ENCODE results near the gene PAGE3. TPM values are rescaled to one million over a fixed set of nuclear protein-coding genes. Genes with fewer than 3 reads are reported as not detected.

Gene PAGE3
- total RNA-seq, 1 experiment from 2014 or later = not detected

GRCh38 chrX:55312655-55313054 is 47.9 kb upstream of the PAGE3 start:
- Histone ChIP-seq H3K36me3 (ENCODE audit: control insufficient read depth in 1 of 2, insufficient read depth in 2 of 2, low read length in 2 of 2) (no peaks in the 10 kb centered on the region), H3K4me3 (replicated peaks in 1 of 2; ENCODE audit: low read depth in 1 of 2, low read length in 2 of 2) (no peak overlapping the region), H3K9ac (ENCODE audit: low read length) (no peak overlapping the region), H3K27ac (ENCODE audit: low read depth, low read length) (no peak overlapping the region), H3K79me2 (ENCODE audit: insufficient read depth, low read length) (no peaks in the 10 kb centered on the region), H2AFZ (ENCODE audit: low read depth, low read length, poor library complexity, severe bottlenecking) (no peak overlapping the region), H3K9me3 (ENCODE audit: control insufficient read depth in 1 of 2, insufficient read depth in 1 of 2, low read depth in 1 of 2, low read length in 2 of 2) (no peaks in the 10 kb centered on the region), H3K4me1 (ENCODE audit: control insufficient read depth in 1 of 2, insufficient read depth in 2 of 2, low read length in 2 of 2) (no peaks in the 10 kb centered on the region), H3K9me2 (ENCODE audit: insufficient read depth) (no peaks in the 10 kb centered on the region), H3K4me2 (ENCODE audit: low read length) (no peak overlapping the region), H3K27me3 (ENCODE audit: insufficient read depth, low read length) (no peaks in the 10 kb centered on the region), H4K20me1 (ENCODE audit: insufficient read depth) (no peaks in the 10 kb centered on the region)
- ChIA-PET RAD21 (ENCODE audit: low non-redundant PET in 1 of 2, low total read pairs in 2 of 2, uncharacterized antibody in 2 of 2, unreplicated experiment in 2 of 2) (no interaction called here), POLR2A (no interaction called here), CTCF (no interaction called here)
- DNase-seq (ENCODE audit: low read depth, low spot score) = no peak
- TF ChIP-seq TCF7L2 (IDR thresholded peaks at IDR 0.05; ENCODE audit: borderline replicate concordance, extremely low read depth, insufficient read depth, insufficient read length) (no peak), FOSL1 (IDR thresholded peaks at IDR 0.05; ENCODE audit: low read depth) (no peak), MAX (IDR thresholded peaks at IDR 0.05) (no peak), YY1 (IDR thresholded peaks at IDR 0.05; ENCODE audit: extremely low read depth, insufficient replicate concordance, low read depth, low read length) (no peak), JUND (IDR thresholded peaks at IDR 0.05) (no peak), RAD21 (IDR thresholded peaks at IDR 0.05; ENCODE audit: low read depth) (no peak), ELF1 (IDR thresholded peaks at IDR 0.05; ENCODE audit: borderline replicate concordance, low read depth) (no peak), SRF (IDR thresholded peaks at IDR 0.05; ENCODE audit: low read depth) (no peak), ZFX (IDR thresholded peaks at IDR 0.05) (no peak), ATF3 (IDR thresholded peaks at IDR 0.05) (no peak), EGR1 (IDR thresholded peaks at IDR 0.05; ENCODE audit: low read depth) (no peak), EZH2phosphoT487 (IDR thresholded peaks at IDR 0.05; ENCODE audit: borderline replicate concordance) (no peak), CBX3 (IDR thresholded peaks at IDR 0.05; ENCODE audit: low read depth) (no peak), SIN3A (IDR thresholded peaks at IDR 0.05; ENCODE audit: low read depth) (no peak), ZNF274 (IDR thresholded peaks at IDR 0.05; ENCODE audit: low read depth, low read length) (no peak), SP1 (IDR thresholded peaks at IDR 0.05; ENCODE audit: low read depth) (no peak), EZH2 (IDR thresholded peaks at IDR 0.05) (no peak)
- TF ChIP-seq, protein P1, sequence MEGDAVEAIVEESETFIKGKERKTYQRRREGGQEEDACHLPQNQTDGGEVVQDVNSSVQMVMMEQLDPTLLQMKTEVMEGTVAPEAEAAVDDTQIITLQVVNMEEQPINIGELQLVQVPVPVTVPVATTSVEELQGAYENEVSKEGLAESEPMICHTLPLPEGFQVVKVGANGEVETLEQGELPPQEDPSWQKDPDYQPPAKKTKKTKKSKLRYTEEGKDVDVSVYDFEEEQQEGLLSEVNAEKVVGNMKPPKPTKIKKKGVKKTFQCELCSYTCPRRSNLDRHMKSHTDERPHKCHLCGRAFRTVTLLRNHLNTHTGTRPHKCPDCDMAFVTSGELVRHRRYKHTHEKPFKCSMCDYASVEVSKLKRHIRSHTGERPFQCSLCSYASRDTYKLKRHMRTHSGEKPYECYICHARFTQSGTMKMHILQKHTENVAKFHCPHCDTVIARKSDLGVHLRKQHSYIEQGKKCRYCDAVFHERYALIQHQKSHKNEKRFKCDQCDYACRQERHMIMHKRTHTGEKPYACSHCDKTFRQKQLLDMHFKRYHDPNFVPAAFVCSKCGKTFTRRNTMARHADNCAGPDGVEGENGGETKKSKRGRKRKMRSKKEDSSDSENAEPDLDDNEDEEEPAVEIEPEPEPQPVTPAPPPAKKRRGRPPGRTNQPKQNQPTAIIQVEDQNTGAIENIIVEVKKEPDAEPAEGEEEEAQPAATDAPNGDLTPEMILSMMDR (IDR thresholded peaks at IDR 0.05 in 2 of 3, conservative IDR thresholded peaks at IDR 0.05 in 1 of 3; ENCODE audit: borderline replicate concordance in 1 of 3, insufficient read depth in 1 of 3, low read depth in 2 of 3, low read length in 2 of 3) = no peak
- TF ChIP-seq, protein P2, sequence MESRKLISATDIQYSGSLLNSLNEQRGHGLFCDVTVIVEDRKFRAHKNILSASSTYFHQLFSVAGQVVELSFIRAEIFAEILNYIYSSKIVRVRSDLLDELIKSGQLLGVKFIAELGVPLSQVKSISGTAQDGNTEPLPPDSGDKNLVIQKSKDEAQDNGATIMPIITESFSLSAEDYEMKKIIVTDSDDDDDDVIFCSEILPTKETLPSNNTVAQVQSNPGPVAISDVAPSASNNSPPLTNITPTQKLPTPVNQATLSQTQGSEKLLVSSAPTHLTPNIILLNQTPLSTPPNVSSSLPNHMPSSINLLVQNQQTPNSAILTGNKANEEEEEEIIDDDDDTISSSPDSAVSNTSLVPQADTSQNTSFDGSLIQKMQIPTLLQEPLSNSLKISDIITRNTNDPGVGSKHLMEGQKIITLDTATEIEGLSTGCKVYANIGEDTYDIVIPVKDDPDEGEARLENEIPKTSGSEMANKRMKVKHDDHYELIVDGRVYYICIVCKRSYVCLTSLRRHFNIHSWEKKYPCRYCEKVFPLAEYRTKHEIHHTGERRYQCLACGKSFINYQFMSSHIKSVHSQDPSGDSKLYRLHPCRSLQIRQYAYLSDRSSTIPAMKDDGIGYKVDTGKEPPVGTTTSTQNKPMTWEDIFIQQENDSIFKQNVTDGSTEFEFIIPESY (IDR thresholded peaks at IDR 0.05; ENCODE audit: extremely low read depth, insufficient replicate concordance, low read length) = no peak
- TF ChIP-seq, protein P3, sequence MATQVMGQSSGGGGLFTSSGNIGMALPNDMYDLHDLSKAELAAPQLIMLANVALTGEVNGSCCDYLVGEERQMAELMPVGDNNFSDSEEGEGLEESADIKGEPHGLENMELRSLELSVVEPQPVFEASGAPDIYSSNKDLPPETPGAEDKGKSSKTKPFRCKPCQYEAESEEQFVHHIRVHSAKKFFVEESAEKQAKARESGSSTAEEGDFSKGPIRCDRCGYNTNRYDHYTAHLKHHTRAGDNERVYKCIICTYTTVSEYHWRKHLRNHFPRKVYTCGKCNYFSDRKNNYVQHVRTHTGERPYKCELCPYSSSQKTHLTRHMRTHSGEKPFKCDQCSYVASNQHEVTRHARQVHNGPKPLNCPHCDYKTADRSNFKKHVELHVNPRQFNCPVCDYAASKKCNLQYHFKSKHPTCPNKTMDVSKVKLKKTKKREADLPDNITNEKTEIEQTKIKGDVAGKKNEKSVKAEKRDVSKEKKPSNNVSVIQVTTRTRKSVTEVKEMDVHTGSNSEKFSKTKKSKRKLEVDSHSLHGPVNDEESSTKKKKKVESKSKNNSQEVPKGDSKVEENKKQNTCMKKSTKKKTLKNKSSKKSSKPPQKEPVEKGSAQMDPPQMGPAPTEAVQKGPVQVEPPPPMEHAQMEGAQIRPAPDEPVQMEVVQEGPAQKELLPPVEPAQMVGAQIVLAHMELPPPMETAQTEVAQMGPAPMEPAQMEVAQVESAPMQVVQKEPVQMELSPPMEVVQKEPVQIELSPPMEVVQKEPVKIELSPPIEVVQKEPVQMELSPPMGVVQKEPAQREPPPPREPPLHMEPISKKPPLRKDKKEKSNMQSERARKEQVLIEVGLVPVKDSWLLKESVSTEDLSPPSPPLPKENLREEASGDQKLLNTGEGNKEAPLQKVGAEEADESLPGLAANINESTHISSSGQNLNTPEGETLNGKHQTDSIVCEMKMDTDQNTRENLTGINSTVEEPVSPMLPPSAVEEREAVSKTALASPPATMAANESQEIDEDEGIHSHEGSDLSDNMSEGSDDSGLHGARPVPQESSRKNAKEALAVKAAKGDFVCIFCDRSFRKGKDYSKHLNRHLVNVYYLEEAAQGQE (IDR thresholded peaks at IDR 0.05; ENCODE audit: low read depth) = no peak
- BruUV-seq (replicated peaks) = no TSS peak
- ATAC-seq = no peak
- intact Hi-C loops (cut with micrococcal nuclease) = loop anchor here (10.0 kb wide), 1 partner anchor 178 kb away; no protein-coding TSS in a partner anchor

Data from HCT116 (cell line).